VCaP (cell line): ENCODE data around the gene CHST11.

Source experiments
- H3K27ac ChIP-seq: fragments of 450-650 bp; 2 replicates; pipeline ENCODE4 v1.5.1; 2017
- CTCF ChIP-seq: fragments of 450-650 bp; conservative IDR thresholded peaks from 2 replicates; pipeline ENCODE4 v1.5.1; 2017; ENCODE audit warnings: mild to moderate bottlenecking, moderate library complexity

CHST11 gene

GRCh38 chr12:104433061-104433460 lies 23.7 kb upstream of the CHST11 start:
- H3K27ac ChIP-seq, result no peak overlapping the region
- TF ChIP-seq CTCF, result no peak

GRCh38 chr12:104434129-104434528 lies 22.6 kb upstream of the CHST11 start:
- no peak overlapping the region for H3K27ac ChIP-seq
- no peak for TF ChIP-seq CTCF

DNA sequence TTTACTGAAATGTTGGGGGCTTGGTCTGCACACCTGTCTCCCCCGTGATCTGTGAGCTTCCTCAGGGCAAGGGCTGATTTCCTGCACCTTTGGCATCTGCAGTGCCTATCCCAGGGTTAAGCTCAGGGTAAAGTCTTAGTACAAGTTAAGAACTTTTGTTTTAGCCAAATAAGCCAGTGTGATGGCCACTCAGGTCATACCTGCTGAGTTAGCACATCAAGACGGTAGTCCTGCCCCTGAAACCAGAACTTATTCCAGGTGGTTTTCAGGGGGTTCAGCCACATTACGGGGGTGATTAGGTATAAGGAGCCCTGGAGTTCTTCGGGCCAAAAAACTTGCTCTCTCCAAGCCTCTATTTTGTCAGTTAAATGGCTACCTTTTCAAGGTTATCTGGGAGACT lies 21.6 kb upstream of the CHST11 start:
- TF ChIP-seq CTCF, result no peak
- no peak overlapping the region for H3K27ac ChIP-seq

DNA sequence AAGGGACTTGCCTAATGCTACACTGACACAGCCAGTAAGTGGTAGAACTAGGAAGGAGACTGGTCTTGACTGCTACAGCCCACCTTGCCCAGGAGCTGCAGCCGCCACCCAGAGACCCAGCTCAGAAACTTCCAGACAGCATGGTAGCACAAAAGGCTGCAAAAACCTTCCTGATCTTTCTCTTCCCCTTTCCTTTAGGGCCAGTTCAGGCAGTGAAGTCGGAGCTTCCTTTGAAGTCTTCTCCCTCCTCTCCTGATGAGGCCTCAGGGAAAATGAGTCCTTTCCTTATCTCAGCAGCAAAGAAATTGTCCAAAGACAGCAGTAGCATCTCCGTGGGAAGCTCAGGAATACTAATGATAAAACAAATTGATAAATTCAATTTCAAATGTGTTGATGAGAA lies 21.0 kb upstream of the CHST11 start:
- no peak overlapping the region for H3K27ac ChIP-seq
- no peak for TF ChIP-seq CTCF

DNA sequence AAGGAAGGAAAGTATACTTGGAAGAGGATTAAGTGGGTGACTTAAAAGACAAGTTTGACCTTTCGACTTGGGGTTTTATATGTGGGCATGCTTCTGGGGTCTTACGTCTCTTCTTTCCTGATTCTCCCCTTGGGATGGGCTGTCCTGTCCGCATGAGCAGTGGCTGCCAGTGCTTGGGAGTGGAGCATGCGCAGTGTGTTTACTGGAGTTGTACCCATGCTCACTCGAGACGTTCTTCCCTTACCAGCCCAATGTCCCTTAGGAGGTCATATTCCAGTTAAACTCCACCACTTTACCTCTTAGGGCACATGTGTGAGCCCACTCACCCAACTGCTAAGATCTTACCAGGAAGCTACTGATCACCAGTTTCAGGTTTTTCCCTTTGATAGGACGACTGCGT lies 20.0 kb upstream of the CHST11 start:
- no peak overlapping the region for H3K27ac ChIP-seq
- no peak for TF ChIP-seq CTCF

DNA sequence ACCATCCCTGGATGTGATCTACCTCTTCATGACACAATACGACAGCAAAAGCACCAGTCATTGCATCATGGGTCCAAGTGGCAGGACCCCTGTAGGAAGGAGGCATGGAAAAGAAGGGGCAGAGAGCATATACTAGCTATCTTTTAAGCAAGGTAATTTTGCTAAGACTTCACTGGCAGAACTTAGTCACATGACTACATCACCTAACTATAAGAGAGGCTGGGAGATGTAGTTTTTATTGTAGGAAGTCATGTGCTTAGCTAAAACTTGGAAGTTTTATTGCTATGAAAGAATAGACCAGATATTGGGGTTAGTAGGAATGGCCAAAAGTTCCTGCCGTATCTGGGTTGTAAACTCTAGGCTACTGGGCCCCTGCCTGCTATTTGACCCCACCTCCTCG lies 18.6 kb upstream of the CHST11 start:
- no peak overlapping the region for H3K27ac ChIP-seq
- no peak for TF ChIP-seq CTCF

DNA sequence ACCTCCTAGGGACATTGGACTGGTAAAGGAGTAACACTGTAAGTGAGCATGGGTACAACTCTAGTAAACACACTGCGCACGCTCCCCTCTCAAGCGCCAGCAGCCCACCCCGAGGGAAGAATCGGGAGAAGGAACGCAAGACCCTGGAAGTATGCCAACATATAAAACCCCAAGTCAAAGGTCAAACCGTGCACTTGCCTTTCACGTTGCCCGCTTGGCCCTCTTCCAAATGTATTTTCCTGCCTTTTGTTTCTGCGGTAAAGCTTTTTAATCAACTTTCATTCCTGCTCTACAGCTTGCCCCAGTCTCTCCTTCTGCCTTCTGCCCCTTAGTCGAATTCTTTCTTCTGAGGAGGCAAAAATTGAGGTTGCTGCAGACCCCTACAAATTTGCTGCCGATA lies 17.6 kb upstream of the CHST11 start:
- H3K27ac ChIP-seq, result no peak overlapping the region

More for the DNA sequence above, 17.6 kb upstream of the CHST11 start:
- no peak for TF ChIP-seq CTCF
